ENCODE results near the gene BCL2L14.

BCL2L14 gene

DNA sequence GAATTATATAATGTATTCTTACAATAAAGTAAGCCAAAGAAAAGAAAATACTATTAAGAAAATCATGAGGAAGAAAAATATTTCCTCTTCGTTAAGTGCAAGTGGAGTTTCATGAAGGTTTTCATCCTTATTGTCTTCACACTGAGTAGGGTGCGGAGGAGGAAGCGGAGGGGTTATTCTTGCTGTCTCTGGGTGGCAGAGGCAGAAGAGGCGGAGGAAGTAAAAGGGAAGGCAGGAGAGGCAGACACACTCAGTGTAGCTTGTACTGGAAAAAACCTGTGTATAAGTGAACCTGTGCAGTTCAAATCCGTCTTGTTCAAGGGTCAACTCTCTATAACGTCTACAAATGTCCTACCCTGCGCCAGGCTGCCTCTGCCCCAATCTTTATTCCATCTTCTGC lies 22.0 kb upstream of the BCL2L14 start:
- H3K4me3 ChIP-seq (ENCODE audit: low read depth, low read length): no peak overlapping the region
- DNase-seq (ENCODE audit: low read depth): no peak
- no peak for TF ChIP-seq POLR2A (IDR thresholded peaks at IDR 0.05; ENCODE audit: extremely low read depth, insufficient read length)
- TF ChIP-seq, protein P1, sequence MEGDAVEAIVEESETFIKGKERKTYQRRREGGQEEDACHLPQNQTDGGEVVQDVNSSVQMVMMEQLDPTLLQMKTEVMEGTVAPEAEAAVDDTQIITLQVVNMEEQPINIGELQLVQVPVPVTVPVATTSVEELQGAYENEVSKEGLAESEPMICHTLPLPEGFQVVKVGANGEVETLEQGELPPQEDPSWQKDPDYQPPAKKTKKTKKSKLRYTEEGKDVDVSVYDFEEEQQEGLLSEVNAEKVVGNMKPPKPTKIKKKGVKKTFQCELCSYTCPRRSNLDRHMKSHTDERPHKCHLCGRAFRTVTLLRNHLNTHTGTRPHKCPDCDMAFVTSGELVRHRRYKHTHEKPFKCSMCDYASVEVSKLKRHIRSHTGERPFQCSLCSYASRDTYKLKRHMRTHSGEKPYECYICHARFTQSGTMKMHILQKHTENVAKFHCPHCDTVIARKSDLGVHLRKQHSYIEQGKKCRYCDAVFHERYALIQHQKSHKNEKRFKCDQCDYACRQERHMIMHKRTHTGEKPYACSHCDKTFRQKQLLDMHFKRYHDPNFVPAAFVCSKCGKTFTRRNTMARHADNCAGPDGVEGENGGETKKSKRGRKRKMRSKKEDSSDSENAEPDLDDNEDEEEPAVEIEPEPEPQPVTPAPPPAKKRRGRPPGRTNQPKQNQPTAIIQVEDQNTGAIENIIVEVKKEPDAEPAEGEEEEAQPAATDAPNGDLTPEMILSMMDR (IDR thresholded peaks at IDR 0.05; ENCODE audit: low read depth, low read length): no peak
- TF ChIP-seq MYC (IDR thresholded peaks at IDR 0.05; ENCODE audit: low read depth, low read length): no peak
- TF ChIP-seq, protein P2, sequence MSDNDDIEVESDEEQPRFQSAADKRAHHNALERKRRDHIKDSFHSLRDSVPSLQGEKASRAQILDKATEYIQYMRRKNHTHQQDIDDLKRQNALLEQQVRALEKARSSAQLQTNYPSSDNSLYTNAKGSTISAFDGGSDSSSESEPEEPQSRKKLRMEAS (IDR thresholded peaks at IDR 0.05; ENCODE audit: low read depth, low read length): no peak

DNA sequence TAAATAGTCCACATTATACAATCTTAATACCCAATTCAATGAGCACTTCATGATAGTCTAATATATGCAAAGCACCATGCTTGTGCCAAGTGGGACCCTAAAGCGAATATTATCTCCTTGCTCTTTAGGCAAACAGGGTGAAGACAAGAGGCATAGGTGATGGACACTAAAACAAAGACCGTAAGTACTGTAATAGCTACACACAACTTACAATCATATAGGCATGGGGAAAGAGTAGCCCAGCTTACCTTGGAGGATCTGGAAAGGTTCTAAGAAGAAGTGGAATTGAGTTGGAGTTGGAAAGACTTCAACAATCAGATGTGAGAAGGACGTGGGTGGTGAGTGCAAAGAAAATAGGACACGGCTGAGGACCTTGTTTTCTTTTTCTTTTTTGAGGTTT lies 19.1 kb upstream of the BCL2L14 start:
- TF ChIP-seq POLR2A (IDR thresholded peaks at IDR 0.05; ENCODE audit: extremely low read depth, insufficient read length): no peak
- TF ChIP-seq, protein P1 (IDR thresholded peaks at IDR 0.05; ENCODE audit: low read depth, low read length): no peak
- no peak for TF ChIP-seq MYC (IDR thresholded peaks at IDR 0.05; ENCODE audit: low read depth, low read length)
- TF ChIP-seq, protein P2 (IDR thresholded peaks at IDR 0.05; ENCODE audit: low read depth, low read length): no peak
- H3K4me3 ChIP-seq (ENCODE audit: low read depth, low read length): no peak overlapping the region
- no peak for DNase-seq (ENCODE audit: low read depth)

DNA sequence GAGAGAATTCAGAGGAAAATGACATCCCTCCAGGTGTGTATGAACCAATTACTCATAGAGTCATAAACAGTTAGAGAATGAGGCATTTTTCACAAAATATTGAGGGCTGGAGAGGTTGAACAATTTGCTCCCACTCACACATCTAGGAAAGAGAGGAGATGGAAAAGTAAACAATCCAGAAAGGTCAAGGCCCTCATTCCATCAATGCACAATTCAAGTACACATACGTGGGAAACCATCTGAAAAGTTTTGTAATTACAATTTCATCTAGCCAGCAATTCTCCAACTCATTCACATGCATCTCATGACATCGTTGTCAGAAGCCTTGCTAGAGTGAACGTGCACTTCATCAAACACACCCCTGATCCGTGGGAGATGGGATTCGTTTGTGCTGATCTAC lies 15.7 kb upstream of the BCL2L14 start:
- DNase-seq (ENCODE audit: low read depth): no peak
- no peak overlapping the region for H3K4me3 ChIP-seq (ENCODE audit: low read depth, low read length)
- TF ChIP-seq, protein P1 (IDR thresholded peaks at IDR 0.05; ENCODE audit: low read depth, low read length): no peak
- no peak for TF ChIP-seq POLR2A (IDR thresholded peaks at IDR 0.05; ENCODE audit: extremely low read depth, insufficient read length)
- TF ChIP-seq, protein P2 (IDR thresholded peaks at IDR 0.05; ENCODE audit: low read depth, low read length): no peak
- no peak for TF ChIP-seq MYC (IDR thresholded peaks at IDR 0.05; ENCODE audit: low read depth, low read length)

DNA sequence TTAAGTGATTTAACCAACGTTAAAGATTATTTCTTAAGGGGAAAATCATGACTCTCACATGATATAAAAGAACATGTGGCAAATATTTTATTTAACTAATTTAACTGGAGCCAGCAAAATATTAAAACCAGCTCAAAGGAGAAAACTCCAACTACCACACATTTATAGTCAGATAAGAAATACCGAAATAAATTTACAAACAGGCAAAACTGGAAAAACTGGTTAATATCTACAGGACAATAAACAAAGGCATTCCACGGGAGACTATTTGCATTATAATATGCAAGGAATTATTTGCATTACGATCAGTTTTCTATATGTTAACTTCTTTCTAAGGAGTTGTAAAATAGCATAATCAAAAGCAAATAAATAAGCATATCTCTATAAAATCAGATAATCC lies 13.8 kb upstream of the BCL2L14 start:
- DNase-seq (ENCODE audit: low read depth): no peak
- TF ChIP-seq MYC (IDR thresholded peaks at IDR 0.05; ENCODE audit: low read depth, low read length): no peak
- no peak for TF ChIP-seq POLR2A (IDR thresholded peaks at IDR 0.05; ENCODE audit: extremely low read depth, insufficient read length)
- TF ChIP-seq, protein P2 (IDR thresholded peaks at IDR 0.05; ENCODE audit: low read depth, low read length): no peak
- TF ChIP-seq, protein P1 (IDR thresholded peaks at IDR 0.05; ENCODE audit: low read depth, low read length): no peak

DNA sequence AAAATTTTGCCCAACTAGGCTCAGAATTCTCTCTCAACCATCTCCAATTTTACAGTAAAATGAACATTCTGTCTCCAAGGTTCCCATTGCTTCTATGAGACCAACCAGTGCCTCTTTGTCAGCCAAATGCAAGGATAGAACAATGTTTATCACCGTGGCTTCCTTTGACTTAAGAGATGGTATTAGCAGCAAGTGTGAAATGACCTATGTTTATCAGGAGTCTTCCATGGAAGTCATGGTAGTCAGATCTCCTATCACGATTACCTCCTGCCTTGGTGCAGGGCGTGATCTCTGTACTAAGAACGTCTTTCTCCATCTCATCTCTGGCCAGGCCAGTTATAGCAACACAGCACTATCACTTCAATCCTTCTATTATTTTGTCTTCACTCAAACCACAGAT lies 6.1 kb upstream of the BCL2L14 start:
- TF ChIP-seq, protein P1 (IDR thresholded peaks at IDR 0.05; ENCODE audit: low read depth, low read length): no peak
- TF ChIP-seq POLR2A (IDR thresholded peaks at IDR 0.05; ENCODE audit: extremely low read depth, insufficient read length) (no peak), MYC (IDR thresholded peaks at IDR 0.05; ENCODE audit: low read depth, low read length) (no peak)
- TF ChIP-seq, protein P2 (IDR thresholded peaks at IDR 0.05; ENCODE audit: low read depth, low read length): no peak
- DNase-seq (ENCODE audit: low read depth): no peak

More for the DNA sequence above, 13.8 kb upstream of the BCL2L14 start:
- no peak overlapping the region for H3K4me3 ChIP-seq (ENCODE audit: low read depth, low read length)

DNA sequence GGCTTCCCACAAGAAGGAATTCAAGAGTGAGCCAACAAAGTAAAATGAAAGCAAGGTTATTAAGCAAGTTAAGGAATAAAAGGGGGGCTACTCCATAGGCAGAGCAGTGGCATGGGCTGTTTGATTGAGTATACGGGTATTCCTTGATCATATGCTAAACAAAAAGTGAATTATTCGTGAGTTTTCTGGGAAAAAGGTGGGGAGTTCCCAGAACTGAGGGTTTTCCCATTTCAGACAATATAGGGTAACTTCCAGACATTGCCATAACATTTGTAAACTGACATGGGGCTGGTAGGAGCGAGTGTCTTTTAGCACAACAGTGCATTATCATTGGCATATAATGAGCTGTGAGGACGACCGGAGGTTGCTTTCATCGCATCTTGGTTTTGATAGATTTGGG lies 2.0 kb upstream of the BCL2L14 start:
- no peak overlapping the region for H3K4me3 ChIP-seq (ENCODE audit: low read depth, low read length)
- DNase-seq (ENCODE audit: low read depth): no peak
- no peak for TF ChIP-seq MYC (IDR thresholded peaks at IDR 0.05; ENCODE audit: low read depth, low read length)
- TF ChIP-seq, protein P1 (IDR thresholded peaks at IDR 0.05; ENCODE audit: low read depth, low read length): no peak
- TF ChIP-seq, protein P2 (IDR thresholded peaks at IDR 0.05; ENCODE audit: low read depth, low read length): no peak
- TF ChIP-seq POLR2A (IDR thresholded peaks at IDR 0.05; ENCODE audit: extremely low read depth, insufficient read length): no peak

More for the DNA sequence above, 6.1 kb upstream of the BCL2L14 start:
- no peak overlapping the region for H3K4me3 ChIP-seq (ENCODE audit: low read depth, low read length)

All from NB4 (cell line).